Activated T-cell treated with anti-CD3 and anti-CD28 coated beads, Interleukin-2, amount 50 U/mL, for 48 hours (primary cell): ENCODE results near the gene PPM1D.
"Not testable (repeated sequence)": the region's sequence is repeated elsewhere in the genome, so short reads cannot be mapped to it uniquely, and the experiment has no call there.

Experiments used
- DNase-seq, 2 experiments: peaks; one replicate each; pipeline ENCODE4 v3.0.0-alpha.2; 2020

Gene PPM1D

GRCh38 chr17:60599620-60600489 is at the start of gene PPM1D:
Gene PPM1D (plus strand): TSS chr17:60600193. CDS start chr17:60600415, 222 bp downstream.
- peak; percentile 98 to 99 for DNase-seq

- DNase-seq, result not testable (repeated sequence)
These were observed 47.7 kb upstream of the PPM1D start for GRCh38 chr17:60552255-60552654.

- no peak for DNase-seq
These were observed 45.6 kb upstream of the PPM1D start for GRCh38 chr17:60554377-60554788.

- DNase-seq, result no peak
These were observed 44.2 kb upstream of the PPM1D start for GRCh38 chr17:60555786-60556185.

- DNase-seq, result no peak
These were observed 42.2 kb upstream of the PPM1D start for GRCh38 chr17:60557805-60558204.

- no peak for DNase-seq
These were observed 40.4 kb upstream of the PPM1D start for GRCh38 chr17:60559659-60559994.

GRCh38 chr17:60559995-60560859 is 39.8 kb upstream of the PPM1D start:
- no peak for DNase-seq

GRCh38 chr17:60560860-60561257 is 39.1 kb upstream of the PPM1D start:
- DNase-seq, result no peak

- DNase-seq, result no peak
These were observed 37.6 kb upstream of the PPM1D start for GRCh38 chr17:60562421-60562820.

- DNase-seq, result no peak
These were observed 36.2 kb upstream of the PPM1D start for GRCh38 chr17:60563743-60564142.

- DNase-seq, result no peak
These were observed 34.8 kb upstream of the PPM1D start for GRCh38 chr17:60565233-60565632.

- DNase-seq, result no peak
These were observed 26.5 kb upstream of the PPM1D start for GRCh38 chr17:60573236-60574051.

- DNase-seq, result no peak
These were observed 22.7 kb upstream of the PPM1D start for GRCh38 chr17:60577147-60577915.

- DNase-seq, result no peak
These were observed 20.9 kb upstream of the PPM1D start for GRCh38 chr17:60579090-60579489.

- DNase-seq, result no peak
These were observed 20.4 kb upstream of the PPM1D start for GRCh38 chr17:60579551-60579950.

- no peak for DNase-seq
These were observed 17.0 kb upstream of the PPM1D start for GRCh38 chr17:60583008-60583407.

GRCh38 chr17:60585887-60586286 is 14.1 kb upstream of the PPM1D start:
- DNase-seq, result no peak

GRCh38 chr17:60586288-60586974 is 13.6 kb upstream of the PPM1D start:
- DNase-seq, result no peak

GRCh38 chr17:60590070-60590469 is 9.9 kb upstream of the PPM1D start:
- DNase-seq, result no peak

GRCh38 chr17:60592750-60593149 is 7.2 kb upstream of the PPM1D start:
- DNase-seq, result no peak

GRCh38 chr17:60593441-60594036 is 6.5 kb upstream of the PPM1D start:
- DNase-seq, result not testable (repeated sequence)
